Tibial nerve (tissue), 4 donors: ENCODE data around the gene OTOP3. TPM values are rescaled to one million over a fixed set of nuclear protein-coding genes. Genes with fewer than 3 reads are reported as not detected.

ENCODE experiments used
- DNase-seq, 2 donors: peaks; one replicate each; pipeline ENCODE4 v3.0.0-alpha.2; 2019; ENCODE audit warnings: low spot score in 2 of 2
- H3K27ac ChIP-seq, 4 donors: fragments of 200-600 bp; sonication (generic) in 3 of 4; one replicate each; pipeline ENCODE4 v1.5.1; 2017 to 2019; ENCODE audit warnings: mild to moderate bottlenecking in 1 of 4
- H3K27me3 ChIP-seq, 2 donors: fragments of 200-600 bp; sonication (generic) in 1 of 2; one replicate each; pipeline versions ENCODE4 v1.5.1 to v1.6.0; 2017 to 2019
- H3K36me3 ChIP-seq, 3 donors: fragments of 200-600 bp; sonication (generic); one replicate each; pipeline ENCODE4 v1.5.1; 2018 to 2019
- H3K4me1 ChIP-seq, 4 donors: fragments of 200-600 bp; sonication (generic) in 3 of 4; one replicate each; pipeline ENCODE4 v1.5.1; 2017 to 2019
- H3K4me3 ChIP-seq, 4 donors: fragments of 200-600 bp; sonication (generic) in 3 of 4; one replicate each; pipeline ENCODE4 v1.5.1; 2017 to 2019; ENCODE audit warnings: mild to moderate bottlenecking in 1 of 4, moderate library complexity in 1 of 4
- H3K9me3 ChIP-seq, 4 donors: fragments of 200-600 bp; sonication (generic) in 3 of 4; one replicate each; pipeline ENCODE4 v1.5.1; 2017 to 2019
- CTCF ChIP-seq, 5 experiments: fragments of 200-600 bp in 3 of 5; fragments of 450-650 bp in 2 of 5; sonication (generic) in 3 of 5; IDR thresholded peaks; one replicate each; pipeline ENCODE4 v1.5.1; 2016 to 2019; ENCODE audit warnings: antibody characterized with exemption in 5 of 5, mild to moderate bottlenecking in 3 of 5, moderate library complexity in 2 of 5
- EP300 ChIP-seq, 2 donors: sonication (generic); formaldehyde crosslinking; IDR thresholded peaks; one replicate each; pipeline ENCODE4 v1.6.1; 2017; ENCODE audit warnings: antibody characterized with exemption in 2 of 2, mild to moderate bottlenecking in 1 of 2
- POLR2A ChIP-seq, 2 donors: fragments of 450-650 bp; IDR thresholded peaks; one replicate each; pipeline ENCODE4 v1.6.1; 2017; ENCODE audit warnings: antibody characterized with exemption in 2 of 2, mild to moderate bottlenecking in 2 of 2, moderate library complexity in 2 of 2
- WGBS, 2 donors: methylation state at CpG; one replicate each; pipeline ENCODE4 v1.1.5; 2018; 5-methylcytosine and 5-hydroxymethylcytosine counted together
- total RNA-seq, 4 donors: library from RNA; depleted of rRNA; stranded (reverse); fragments of >200 nt; gene quantifications; one replicate each; pipeline ENCODE4 v1.1.0, GENCODE V29; 2016

Gene OTOP3
- total RNA-seq, 4 donors from 2014 or later = not detected

GRCh38 chr17:74945543-74945942 lies 9.8 kb downstream of the OTOP3 start:
- Histone ChIP-seq H3K36me3 (no peaks in the 10 kb centered on the region), H3K4me3 (no peak overlapping the region), H3K9me3 (no peaks in the 10 kb centered on the region), H3K27ac (no peak overlapping the region), H3K27me3 (peaks cover 0 to 53% of the 10 kb centered on the region in 2 donors), H3K4me1 (no peaks in the 10 kb centered on the region)
- 35 to 48% methylated on average over 6 of the region's 6 CpGs for WGBS, 2 donors
- DNase-seq = no peak
- TF ChIP-seq CTCF (IDR thresholded peaks at IDR 0.05) (no peak), POLR2A (IDR thresholded peaks at IDR 0.05) (no peak), EP300 (IDR thresholded peaks at IDR 0.05) (no peak)

DNA sequence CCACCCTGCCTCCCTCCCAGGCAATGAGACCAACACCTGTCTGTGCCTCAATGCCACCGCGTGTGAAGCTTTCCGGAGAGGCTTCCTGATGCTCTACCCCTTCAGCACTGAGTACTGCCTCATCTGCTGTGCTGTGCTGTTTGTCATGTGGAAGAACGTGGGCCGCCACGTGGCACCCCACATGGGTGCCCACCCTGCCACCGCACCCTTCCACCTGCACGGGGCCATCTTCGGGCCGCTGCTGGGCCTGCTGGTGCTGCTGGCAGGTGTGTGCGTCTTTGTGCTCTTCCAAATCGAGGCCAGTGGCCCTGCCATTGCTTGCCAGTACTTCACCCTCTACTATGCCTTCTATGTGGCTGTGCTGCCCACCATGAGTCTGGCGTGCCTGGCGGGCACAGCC lies 10.9 kb downstream of the OTOP3 start:
- TF ChIP-seq CTCF (IDR thresholded peaks at IDR 0.05) (no peak), POLR2A (IDR thresholded peaks at IDR 0.05) (no peak), EP300 (IDR thresholded peaks at IDR 0.05) (no peak)
- Histone ChIP-seq H3K4me3 (no peak overlapping the region), H3K36me3 (no peaks in the 10 kb centered on the region), H3K27ac (no peak overlapping the region), H3K9me3 (no peaks in the 10 kb centered on the region), H3K27me3 (peaks cover 0 to 49% of the 10 kb centered on the region in 2 donors), H3K4me1 (no peaks in the 10 kb centered on the region)
- DNase-seq = no peak
- 77 to 93% methylated on average over 13 to 14 of the region's 14 CpGs for WGBS, 2 donors

DNA sequence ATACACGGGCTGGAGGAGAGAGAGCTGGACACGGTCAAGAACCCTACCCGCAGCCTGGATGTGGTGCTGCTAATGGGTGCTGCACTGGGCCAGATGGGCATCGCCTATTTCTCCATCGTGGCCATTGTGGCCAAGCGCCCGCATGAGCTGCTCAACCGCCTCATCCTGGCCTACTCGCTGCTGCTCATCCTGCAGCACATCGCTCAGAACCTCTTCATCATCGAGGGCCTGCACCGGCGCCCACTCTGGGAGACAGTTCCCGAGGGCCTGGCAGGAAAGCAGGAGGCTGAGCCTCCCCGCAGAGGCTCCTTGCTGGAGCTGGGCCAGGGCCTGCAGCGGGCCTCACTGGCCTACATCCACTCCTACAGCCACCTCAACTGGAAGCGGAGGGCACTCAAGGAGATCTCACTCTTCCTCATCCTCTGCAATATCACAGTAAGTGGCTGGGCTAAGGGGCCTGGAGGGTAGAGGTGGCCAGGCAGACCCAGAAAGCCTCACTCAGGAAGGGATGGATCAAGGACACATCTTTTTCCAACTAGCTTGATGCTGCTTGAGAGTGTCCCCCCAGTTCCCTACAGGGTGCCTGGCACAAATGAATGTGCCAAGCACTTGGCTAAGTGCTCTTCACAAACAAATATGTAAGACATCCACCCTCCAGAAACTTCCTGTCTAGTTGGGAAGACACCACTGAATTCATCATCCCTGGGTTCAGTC lies 11.5 kb downstream of the OTOP3 start:
- 83 to 92% methylated on average over 12 to 17 of the region's 17 CpGs for WGBS, 2 donors
- Histone ChIP-seq H3K4me1 (no peaks in the 10 kb centered on the region), H3K4me3 (no peak overlapping the region), H3K27ac (no peak overlapping the region), H3K9me3 (no peaks in the 10 kb centered on the region), H3K27me3 (peaks cover 0 to 49% of the 10 kb centered on the region in 2 donors), H3K36me3 (no peaks in the 10 kb centered on the region)
- DNase-seq = no peak
- TF ChIP-seq CTCF (IDR thresholded peaks at IDR 0.05) (no peak), POLR2A (IDR thresholded peaks at IDR 0.05) (no peak), EP300 (IDR thresholded peaks at IDR 0.05) (no peak)

- Histone ChIP-seq H3K9me3 (no peaks in the 10 kb centered on the region), H3K4me1 (no peaks in the 10 kb centered on the region), H3K4me3 (no peak overlapping the region), H3K27ac (no peak overlapping the region), H3K27me3 (peaks cover 0 to 28% of the 10 kb centered on the region in 2 donors), H3K36me3 (no peaks in the 10 kb centered on the region)
- DNase-seq = no peak
- 47% methylated on average over 9 of the region's 12 CpGs; no CpG with 5 or more reads in 1 of the 2 donors for WGBS, 2 donors
- TF ChIP-seq POLR2A (IDR thresholded peaks at IDR 0.05) (no peak), EP300 (IDR thresholded peaks at IDR 0.05) (no peak), CTCF (IDR thresholded peaks at IDR 0.05) (no peak)
Observed at GRCh38 chr17:74949455-74950115, 13.9 kb downstream of the OTOP3 start.

- no peak for TF ChIP-seq POLR2A (IDR thresholded peaks at IDR 0.05)
- TF ChIP-seq CTCF (IDR thresholded peaks at IDR 0.05) = no peak
- TF ChIP-seq EP300 (IDR thresholded peaks at IDR 0.05) = no peak
- WGBS, 2 donors = 57 to 63% methylated on average over 6 to 7 of the region's 8 CpGs
Observed at GRCh38 chr17:74950207-74950606, 14.5 kb downstream of the OTOP3 start.

More at GRCh38 chr17:74950207-74950606, 14.5 kb downstream of the OTOP3 start:
- Histone ChIP-seq H3K9me3 (no peaks in the 10 kb centered on the region), H3K4me1 (no peaks in the 10 kb centered on the region), H3K4me3 (no peak overlapping the region), H3K27me3 (peaks cover 0 to 28% of the 10 kb centered on the region in 2 donors), H3K36me3 (no peaks in the 10 kb centered on the region), H3K27ac (no peak overlapping the region)
- DNase-seq = no peak
